ENCODE data around the gene MINDY4.

DNA sequence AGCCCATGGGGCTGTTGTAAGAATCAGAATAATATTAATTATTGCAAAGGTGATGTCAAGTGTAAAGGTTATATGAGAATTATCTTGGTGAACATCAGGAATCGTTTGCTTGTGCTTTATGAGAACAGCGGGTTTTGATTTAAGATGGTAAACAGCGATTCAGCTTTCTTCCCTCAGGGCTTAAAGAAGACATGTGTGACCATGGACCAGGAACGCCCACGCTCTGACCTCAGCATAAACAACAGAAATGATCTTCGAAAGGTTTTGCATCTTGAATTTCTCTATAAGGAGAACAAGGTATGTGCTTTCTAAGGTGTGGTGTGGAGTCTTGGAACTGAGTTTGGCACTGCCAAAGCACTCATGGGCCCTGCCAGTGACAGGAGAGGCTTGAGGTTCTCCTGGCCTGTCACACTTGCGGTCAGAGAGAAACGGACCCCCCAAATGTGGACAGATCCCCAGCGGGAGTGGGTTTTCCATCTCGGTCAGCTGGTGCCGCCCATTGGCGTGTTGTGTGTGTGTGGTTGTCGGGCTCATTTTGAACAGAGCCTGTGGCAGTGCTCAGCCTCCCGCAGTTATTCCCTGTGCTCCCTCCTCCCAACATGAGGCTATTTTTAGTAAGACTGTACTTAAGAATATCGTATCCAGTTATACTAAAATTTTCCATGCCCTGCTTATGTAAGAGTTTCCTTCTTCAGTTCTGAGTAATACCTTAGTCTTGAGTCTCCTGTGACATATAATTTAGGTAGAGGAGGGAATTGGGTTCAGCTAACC, 7.2 kb downstream of the MINDY4 start:
- TF ChIP-seq, protein P1, sequence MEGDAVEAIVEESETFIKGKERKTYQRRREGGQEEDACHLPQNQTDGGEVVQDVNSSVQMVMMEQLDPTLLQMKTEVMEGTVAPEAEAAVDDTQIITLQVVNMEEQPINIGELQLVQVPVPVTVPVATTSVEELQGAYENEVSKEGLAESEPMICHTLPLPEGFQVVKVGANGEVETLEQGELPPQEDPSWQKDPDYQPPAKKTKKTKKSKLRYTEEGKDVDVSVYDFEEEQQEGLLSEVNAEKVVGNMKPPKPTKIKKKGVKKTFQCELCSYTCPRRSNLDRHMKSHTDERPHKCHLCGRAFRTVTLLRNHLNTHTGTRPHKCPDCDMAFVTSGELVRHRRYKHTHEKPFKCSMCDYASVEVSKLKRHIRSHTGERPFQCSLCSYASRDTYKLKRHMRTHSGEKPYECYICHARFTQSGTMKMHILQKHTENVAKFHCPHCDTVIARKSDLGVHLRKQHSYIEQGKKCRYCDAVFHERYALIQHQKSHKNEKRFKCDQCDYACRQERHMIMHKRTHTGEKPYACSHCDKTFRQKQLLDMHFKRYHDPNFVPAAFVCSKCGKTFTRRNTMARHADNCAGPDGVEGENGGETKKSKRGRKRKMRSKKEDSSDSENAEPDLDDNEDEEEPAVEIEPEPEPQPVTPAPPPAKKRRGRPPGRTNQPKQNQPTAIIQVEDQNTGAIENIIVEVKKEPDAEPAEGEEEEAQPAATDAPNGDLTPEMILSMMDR (IDR thresholded peaks at IDR 0.05; ENCODE audit: low read depth, low read length, missing input control): no peak
- TF ChIP-seq, protein P2, sequence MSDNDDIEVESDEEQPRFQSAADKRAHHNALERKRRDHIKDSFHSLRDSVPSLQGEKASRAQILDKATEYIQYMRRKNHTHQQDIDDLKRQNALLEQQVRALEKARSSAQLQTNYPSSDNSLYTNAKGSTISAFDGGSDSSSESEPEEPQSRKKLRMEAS (IDR thresholded peaks at IDR 0.05): no peak
- TF ChIP-seq GABPA (IDR thresholded peaks at IDR 0.05 in 1 of 2, conservative IDR thresholded peaks at IDR 0.05 in 1 of 2) (no peak), RAD21 (IDR thresholded peaks at IDR 0.05) (no peak), YY1 (IDR thresholded peaks at IDR 0.05) (no peak), EGR1 (IDR thresholded peaks at IDR 0.05; ENCODE audit: low read depth in 2 of 2) (no peak), FOXA1 (IDR thresholded peaks at IDR 0.05) (no peak), TAF1 (conservative IDR thresholded peaks at IDR 0.05) (no peak), HNF4A (conservative IDR thresholded peaks at IDR 0.05) (no peak)
- TF ChIP-seq, protein P3, sequence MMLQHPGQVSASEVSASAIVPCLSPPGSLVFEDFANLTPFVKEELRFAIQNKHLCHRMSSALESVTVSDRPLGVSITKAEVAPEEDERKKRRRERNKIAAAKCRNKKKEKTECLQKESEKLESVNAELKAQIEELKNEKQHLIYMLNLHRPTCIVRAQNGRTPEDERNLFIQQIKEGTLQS (IDR thresholded peaks at IDR 0.05): no peak
- TF ChIP-seq, protein P4, sequence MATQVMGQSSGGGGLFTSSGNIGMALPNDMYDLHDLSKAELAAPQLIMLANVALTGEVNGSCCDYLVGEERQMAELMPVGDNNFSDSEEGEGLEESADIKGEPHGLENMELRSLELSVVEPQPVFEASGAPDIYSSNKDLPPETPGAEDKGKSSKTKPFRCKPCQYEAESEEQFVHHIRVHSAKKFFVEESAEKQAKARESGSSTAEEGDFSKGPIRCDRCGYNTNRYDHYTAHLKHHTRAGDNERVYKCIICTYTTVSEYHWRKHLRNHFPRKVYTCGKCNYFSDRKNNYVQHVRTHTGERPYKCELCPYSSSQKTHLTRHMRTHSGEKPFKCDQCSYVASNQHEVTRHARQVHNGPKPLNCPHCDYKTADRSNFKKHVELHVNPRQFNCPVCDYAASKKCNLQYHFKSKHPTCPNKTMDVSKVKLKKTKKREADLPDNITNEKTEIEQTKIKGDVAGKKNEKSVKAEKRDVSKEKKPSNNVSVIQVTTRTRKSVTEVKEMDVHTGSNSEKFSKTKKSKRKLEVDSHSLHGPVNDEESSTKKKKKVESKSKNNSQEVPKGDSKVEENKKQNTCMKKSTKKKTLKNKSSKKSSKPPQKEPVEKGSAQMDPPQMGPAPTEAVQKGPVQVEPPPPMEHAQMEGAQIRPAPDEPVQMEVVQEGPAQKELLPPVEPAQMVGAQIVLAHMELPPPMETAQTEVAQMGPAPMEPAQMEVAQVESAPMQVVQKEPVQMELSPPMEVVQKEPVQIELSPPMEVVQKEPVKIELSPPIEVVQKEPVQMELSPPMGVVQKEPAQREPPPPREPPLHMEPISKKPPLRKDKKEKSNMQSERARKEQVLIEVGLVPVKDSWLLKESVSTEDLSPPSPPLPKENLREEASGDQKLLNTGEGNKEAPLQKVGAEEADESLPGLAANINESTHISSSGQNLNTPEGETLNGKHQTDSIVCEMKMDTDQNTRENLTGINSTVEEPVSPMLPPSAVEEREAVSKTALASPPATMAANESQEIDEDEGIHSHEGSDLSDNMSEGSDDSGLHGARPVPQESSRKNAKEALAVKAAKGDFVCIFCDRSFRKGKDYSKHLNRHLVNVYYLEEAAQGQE (IDR thresholded peaks at IDR 0.05): no peak
